Neuron (in vitro differentiated cells): Measurements from ENCODE around the gene NAA10.

Experiments used
- H2AFZ ChIP-seq: one replicate; pipeline ENCODE4 v1.6.1; 2013; ENCODE audit warnings: low read depth, mild to moderate bottlenecking, inconsistent platforms, low read length, moderate library complexity
- H3K27me3 ChIP-seq: one replicate; pipeline ENCODE4 v1.6.1; 2013; ENCODE audit warnings: low read length; ENCODE audit not compliant: insufficient read depth
- H3K36me3 ChIP-seq: one replicate; pipeline ENCODE4 v1.6.1; 2013; ENCODE audit warnings: low read length; ENCODE audit not compliant: insufficient read depth
- H3K4me1 ChIP-seq: one replicate; pipeline ENCODE4 v1.6.1; 2013; ENCODE audit warnings: low read length; ENCODE audit not compliant: insufficient read depth
- H3K4me3 ChIP-seq: 2 replicates; pipeline ENCODE4 v1.5.1; 2013; ENCODE audit warnings: mild to moderate bottlenecking, low read length, moderate library complexity
- H3K9me3 ChIP-seq: one replicate; pipeline ENCODE4 v1.6.1; 2013; ENCODE audit warnings: low read length

The NAA10 gene

DNA sequence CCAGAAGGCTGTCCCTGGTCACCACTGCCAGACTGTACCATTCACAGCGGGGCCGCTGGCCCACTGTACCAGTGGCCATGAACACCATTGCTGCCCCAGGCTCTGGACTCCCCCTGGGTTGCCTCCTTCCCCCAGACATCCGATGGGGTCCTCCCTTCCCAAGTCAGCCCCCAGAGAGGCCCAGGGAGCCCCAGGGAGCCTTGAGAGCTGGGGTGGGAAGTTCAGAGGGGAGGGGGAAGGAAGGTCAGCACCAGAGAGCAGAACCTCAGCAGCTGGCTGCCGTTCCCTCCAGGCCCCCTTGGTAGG, 8.3 kb downstream of the NAA10 start:
- no peak overlapping the region for H3K4me3 ChIP-seq
- H3K27me3 ChIP-seq = peaks cover 16% of the 10 kb centered on the region
- H3K36me3 ChIP-seq = peaks cover under 1% of the 10 kb centered on the region
- no peak overlapping the region for H2AFZ ChIP-seq
- peaks cover 18% of the 10 kb centered on the region for H3K4me1 ChIP-seq
- H3K9me3 ChIP-seq = no peaks in the 10 kb centered on the region

DNA sequence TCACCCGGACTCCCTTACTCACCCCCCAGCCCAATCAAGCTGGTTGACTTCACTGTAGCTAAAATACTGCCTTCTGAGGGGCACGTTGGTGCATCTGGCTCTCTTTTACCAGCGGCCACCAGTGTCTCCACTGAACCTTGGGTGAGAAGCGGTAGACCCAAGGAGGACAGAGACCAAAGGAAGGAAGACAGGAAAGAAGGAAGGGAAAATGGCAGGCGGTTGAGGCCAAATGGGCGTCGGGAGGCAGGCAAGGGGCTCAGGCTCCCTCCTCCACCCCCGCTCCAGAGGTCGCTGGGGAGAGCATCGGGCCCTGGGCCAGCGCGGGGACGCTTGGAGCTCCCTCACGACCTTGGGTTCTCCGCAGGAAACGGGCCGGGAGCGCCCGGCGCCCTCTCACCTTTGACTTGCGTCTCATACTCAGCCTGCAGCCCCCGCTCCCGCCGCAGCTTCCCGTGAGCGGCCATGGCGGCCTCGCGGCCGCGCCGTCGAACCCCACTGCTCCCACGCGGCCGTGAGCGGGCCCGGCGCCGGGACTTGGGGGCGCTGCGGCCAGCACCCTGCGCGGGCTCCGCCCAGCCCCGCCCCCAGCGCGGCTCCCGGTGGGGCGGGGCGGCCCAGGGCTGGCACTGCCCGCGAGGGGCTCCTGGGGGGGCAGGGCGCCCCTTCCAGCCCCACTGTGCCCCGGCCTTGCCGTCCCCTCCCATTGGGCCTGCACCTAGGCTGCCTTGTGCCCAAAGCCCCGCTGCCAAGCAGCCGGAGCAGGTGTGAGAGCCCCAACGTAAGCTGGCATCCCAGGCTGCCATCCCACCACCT, 8.9 kb downstream of the NAA10 start, which contains the start of gene ARHGAP4:
Gene ARHGAP4 (minus strand): TSS at position 526 of the 813 bp plus-strand sequence. CDS start 62 bp downstream, at position 464.
- Histone ChIP-seq H3K27me3 (peaks cover 11% of the 10 kb centered on the region), H3K9me3 (no peaks in the 10 kb centered on the region), H3K36me3 (no peaks in the 10 kb centered on the region), H2AFZ (no peak within 1 kb of the TSS), H3K4me3 (peak within 1 kb of the TSS; percentile 67), H3K4me1 (peaks cover 20% of the 10 kb centered on the region)

DNA sequence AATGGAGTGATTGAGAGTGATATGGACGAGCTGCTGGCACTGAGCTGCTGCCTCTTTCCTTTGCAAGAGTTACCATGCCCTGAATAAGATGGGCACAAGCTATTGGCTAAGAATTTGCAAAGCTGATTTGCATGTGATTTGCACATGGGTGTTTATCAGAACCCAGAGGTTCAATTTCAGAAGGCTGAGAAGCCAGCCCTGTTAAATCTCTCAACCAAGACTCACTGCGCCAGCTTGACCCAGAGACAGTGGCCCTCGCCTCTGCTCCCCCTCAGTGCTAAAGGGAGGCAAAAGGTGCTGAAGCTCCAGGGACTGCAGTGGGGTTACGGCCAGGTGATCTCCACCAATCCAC, 9.5 kb downstream of the NAA10 start:
- peaks cover 20% of the 10 kb centered on the region for H3K4me1 ChIP-seq
- H2AFZ ChIP-seq = no peak overlapping the region
- H3K9me3 ChIP-seq = no peaks in the 10 kb centered on the region
- no peaks in the 10 kb centered on the region for H3K36me3 ChIP-seq
- no peak overlapping the region for H3K4me3 ChIP-seq
- peaks cover 15% of the 10 kb centered on the region for H3K27me3 ChIP-seq

DNA sequence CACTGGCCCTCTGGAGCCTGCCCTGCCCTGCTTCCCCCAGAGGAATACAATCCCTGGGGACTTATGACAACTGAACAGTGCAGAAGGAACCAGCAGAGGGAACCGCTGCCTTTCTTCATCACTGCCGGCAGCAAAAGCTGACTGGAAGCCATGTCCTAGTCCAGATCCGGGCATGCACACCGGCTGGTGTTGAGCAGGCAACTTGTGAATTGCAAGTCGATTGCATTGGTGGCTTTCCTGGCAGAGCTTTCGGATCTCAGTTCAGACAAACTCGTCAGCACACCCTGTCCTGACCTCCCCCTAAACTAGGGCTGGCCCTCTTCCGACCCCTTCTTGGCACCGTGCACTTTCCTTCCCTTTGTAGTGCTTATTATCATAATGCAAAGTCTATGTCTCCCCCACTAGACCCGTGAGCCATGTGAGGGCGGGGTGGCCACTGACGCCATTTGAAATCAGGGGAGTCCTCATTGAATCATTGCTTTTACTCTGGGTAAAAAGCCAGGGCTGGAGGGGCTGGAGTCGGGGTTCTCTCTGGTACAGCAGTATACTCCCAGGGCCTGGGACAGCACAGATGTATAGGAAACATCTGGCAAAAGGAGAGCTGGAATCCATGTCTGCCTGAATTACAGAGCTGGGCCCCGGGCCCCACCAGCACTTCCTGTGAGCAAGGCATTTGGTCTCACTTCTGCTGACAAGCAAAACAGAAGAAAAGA, 10.5 kb downstream of the NAA10 start:
- Histone ChIP-seq H3K9me3 (no peaks in the 10 kb centered on the region), H3K27me3 (peaks cover 13% of the 10 kb centered on the region), H3K4me3 (no peak overlapping the region), H3K36me3 (no peaks in the 10 kb centered on the region), H3K4me1 (peaks cover 20% of the 10 kb centered on the region), H2AFZ (no peak overlapping the region)

DNA sequence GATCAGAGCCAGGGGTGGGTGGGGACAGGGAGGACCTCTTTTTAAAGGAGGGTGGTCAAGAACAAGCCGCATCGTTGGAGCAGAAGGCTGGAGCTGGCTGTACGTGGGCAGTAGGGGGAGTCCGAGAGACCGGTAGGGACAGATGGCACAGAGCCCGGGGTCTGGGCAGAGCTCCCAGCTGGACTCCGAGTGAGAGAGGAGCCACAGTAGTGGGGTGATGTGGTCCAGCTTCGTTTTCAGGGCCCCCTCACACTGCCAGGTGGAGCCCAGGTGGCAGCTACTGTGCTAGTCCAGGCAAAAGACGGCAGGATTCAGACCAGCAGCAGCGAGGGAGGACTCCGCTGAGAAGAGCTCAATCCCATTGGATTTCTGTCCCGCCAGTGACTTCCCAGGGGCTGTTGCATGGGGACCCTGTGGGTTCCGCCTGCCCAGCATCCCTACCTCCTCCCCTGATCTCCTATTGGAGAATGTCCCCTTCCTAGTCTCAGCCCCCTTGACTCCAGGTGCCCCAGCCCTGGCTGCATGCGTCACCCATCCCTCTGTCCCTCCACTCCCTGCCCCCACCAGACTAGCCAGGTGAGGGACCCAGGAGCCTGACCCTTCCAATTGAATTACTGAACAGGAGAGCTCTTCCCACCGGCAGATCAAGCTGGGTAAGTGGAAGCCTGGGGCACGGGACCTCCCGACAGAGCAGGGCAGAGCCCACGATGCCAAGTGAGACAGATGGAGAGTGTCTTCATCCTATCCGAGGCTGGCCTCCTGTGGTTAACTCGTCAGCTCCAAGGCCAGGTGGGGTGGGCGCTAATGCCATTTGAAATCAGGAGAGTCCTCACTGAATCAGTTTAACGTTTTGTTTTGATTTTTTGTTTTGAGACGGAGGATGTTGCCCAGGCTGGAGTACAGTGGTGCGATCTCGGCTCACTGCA, 11.6 kb downstream of the NAA10 start:
- no peak overlapping the region for H2AFZ ChIP-seq
- peaks cover 17% of the 10 kb centered on the region for H3K4me1 ChIP-seq
- peaks cover 15% of the 10 kb centered on the region for H3K27me3 ChIP-seq
- no peaks in the 10 kb centered on the region for H3K36me3 ChIP-seq
- no peak overlapping the region for H3K4me3 ChIP-seq
- H3K9me3 ChIP-seq = no peaks in the 10 kb centered on the region

DNA sequence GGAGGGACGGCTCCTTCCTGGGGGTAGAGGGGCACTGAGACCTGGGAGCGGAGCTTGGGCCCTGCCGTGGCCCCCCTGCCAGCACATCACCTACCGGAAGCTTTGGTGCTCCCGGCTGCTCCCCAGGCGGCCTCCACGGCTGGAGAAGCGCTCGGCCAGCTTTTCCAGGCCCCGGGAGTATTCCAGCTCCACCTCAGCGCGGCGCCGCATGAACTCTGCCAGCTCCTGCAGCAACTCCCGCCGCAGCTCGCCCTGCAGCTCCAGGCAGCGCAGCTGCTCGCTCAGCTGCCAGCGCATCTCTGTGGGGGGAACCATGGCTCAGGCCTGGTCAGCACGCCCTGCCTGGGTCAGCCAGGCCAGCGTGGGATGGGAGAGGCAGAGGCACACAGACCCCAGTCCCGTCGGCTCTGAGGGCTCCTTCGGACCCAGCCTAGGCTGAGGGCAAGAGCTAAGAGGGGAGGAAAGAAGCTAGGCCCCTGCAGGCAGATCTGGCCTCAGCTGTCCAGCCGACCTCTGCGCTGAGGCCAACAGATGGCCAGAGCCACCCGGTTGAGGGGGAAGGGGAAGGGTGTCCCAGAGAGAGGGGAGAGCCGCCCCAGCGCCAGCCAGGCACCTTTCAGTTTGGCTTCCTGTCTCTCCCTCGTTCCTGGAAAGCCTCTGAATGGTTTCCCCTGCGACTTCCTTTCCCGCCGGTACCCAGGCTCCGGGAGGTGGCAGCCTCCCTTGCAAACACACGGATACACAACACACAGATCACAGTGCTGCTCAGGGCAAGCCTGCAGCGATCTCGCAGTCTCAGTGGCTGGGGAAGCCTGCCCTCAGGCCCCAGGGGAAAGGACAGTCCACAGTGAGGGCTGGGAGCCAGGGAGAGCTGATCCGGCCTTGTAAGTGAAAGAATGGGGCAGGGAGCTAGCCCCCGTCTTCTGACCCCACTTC, 13.1 kb downstream of the NAA10 start:
- no peaks in the 10 kb centered on the region for H3K9me3 ChIP-seq
- H3K36me3 ChIP-seq = no peaks in the 10 kb centered on the region
- no peak overlapping the region for H2AFZ ChIP-seq
- H3K4me1 ChIP-seq = peaks cover 13% of the 10 kb centered on the region
- no peak overlapping the region for H3K4me3 ChIP-seq
- H3K27me3 ChIP-seq = peaks cover 15% of the 10 kb centered on the region

DNA sequence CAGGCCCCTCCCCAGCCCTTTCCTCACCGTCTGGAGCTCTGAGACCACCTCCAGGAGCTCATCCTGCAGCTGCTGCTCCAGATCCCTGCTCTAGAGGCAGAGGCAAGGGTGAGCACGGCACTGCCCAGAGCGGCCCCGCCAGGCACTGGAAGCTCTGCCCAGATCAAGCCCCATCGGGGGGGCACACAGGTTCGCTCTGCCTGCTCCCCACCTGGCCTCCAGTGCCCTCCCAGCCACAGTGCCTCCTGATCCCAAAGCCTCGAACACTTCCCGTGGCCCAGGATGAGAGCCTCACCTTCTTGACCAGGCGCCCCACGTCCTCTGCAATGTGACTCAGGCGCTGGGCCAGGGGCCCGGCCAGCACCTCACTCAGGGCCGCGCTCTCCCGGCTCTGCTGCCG, 13.8 kb downstream of the NAA10 start:
- Histone ChIP-seq H3K9me3 (no peaks in the 10 kb centered on the region), H3K27me3 (peaks cover 17% of the 10 kb centered on the region)

DNA sequence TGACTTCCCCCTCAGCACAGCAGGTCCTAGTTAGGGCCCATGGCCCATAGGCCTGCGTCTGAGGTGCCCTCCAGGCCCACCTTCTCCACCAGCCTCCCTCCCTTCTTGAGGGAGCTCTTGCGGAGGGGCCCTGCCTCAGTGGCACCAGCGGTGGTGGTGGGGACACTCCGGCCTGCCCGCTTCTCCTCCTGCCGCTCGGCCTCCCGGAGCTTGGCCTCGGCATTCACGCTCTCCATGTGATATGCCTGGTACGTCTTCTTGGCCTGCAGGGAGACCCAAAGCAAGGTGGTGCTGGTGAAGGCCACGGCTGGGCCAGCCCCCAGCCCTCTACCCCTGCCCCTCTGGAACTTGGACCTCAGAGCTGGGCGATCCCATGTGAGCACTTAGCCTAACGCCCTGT, 14.3 kb downstream of the NAA10 start:
- Histone ChIP-seq H3K4me1 (peaks cover 10% of the 10 kb centered on the region), H2AFZ (no peak overlapping the region), H3K9me3 (no peaks in the 10 kb centered on the region), H3K36me3 (no peaks in the 10 kb centered on the region), H3K4me3 (no peak overlapping the region), H3K27me3 (peaks cover 21% of the 10 kb centered on the region)

More for the DNA sequence above, 13.8 kb downstream of the NAA10 start:
- no peak overlapping the region for H3K4me3 ChIP-seq
- H3K36me3 ChIP-seq = no peaks in the 10 kb centered on the region
- no peak overlapping the region for H2AFZ ChIP-seq
- peaks cover 10% of the 10 kb centered on the region for H3K4me1 ChIP-seq

DNA sequence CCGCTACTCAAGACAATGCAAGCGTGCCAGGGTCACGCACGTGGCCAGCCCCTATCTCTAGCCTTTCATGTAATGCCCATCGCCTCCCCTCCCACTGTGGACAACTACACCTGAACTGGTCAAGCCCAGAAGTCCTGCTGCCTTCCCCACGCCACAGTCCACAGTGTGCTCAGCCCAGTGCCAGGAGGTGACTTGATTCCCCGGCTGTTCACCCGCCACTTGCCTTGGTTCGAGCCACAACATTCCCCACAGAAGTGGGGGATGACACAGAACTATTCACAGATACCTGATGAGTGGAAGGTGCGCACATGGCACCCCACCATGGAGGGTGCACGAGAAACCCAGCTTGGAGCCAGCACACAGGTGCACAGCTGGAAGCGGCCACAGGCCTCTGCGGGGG, 15.6 kb downstream of the NAA10 start:
- H3K36me3 ChIP-seq = no peaks in the 10 kb centered on the region
- peaks cover 10% of the 10 kb centered on the region for H3K4me1 ChIP-seq
- no peak overlapping the region for H3K4me3 ChIP-seq
- peaks cover 19% of the 10 kb centered on the region for H3K27me3 ChIP-seq
- H3K9me3 ChIP-seq = no peaks in the 10 kb centered on the region
- H2AFZ ChIP-seq = no peak overlapping the region

DNA sequence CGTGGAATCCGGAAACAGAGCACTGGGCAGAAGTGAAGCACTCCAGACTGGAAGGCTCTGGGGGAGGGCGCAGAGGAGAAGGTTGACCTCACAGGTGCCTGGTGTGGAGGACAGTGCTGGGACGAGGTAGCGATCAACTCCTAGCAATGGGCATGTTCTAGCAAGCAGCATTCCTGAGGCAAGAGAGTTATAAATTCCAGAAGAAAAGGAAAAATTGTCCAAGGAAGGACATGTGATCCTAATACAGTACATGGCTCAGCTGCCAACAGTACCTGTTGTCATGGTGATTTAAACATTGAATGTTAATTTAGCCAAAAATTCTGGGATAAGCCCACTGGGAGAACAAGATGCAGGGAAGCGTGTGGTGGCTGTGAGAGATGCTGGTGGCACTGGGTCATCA, 17.0 kb downstream of the NAA10 start:
- Histone ChIP-seq H3K4me3 (no peak overlapping the region), H2AFZ (no peak overlapping the region), H3K9me3 (no peaks in the 10 kb centered on the region), H3K4me1 (peaks cover 10% of the 10 kb centered on the region), H3K27me3 (peaks cover 22% of the 10 kb centered on the region), H3K36me3 (no peaks in the 10 kb centered on the region)

DNA sequence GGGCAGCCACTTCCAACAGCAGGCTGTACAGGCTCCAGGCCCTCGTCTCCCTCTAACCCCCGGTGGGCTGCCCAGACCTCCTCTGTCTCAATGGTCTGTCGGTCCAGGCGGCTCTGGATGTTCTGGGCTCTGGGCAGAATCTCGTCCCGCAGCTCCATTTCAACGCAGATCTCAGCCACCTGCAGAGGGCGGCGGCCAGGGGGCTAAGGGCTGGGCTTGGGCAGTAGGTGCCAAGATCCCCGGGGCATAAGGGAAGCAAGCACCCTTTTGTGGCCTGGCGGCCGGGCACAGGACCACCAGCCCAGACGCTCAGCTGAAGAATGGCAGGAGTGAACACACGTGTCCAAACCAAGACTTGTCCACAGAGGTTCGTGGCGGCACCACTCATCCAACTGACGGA, 21.1 kb downstream of the NAA10 start:
- Histone ChIP-seq H3K36me3 (no peaks in the 10 kb centered on the region), H3K4me1 (no peaks in the 10 kb centered on the region), H3K9me3 (no peaks in the 10 kb centered on the region)

DNA sequence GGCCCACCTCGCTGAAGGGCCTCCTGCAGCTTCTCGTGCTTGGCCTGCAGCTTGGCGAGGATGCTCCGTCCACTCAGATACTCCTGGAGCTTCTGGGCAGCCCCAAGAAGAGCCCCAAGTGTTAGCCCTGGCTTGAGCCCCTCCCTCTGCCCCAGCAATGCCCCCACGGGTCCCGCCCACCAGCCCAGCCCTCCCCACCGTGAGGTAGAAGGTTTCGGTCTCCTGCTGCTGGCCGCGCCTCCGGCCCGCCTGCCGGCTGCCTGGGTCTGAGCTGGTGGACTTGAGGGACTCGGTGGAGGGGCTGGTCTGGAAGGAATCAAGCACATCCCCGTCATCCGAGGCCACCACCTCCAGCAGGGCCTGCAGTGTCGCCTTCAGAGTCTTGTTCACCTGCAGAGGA, 21.6 kb downstream of the NAA10 start:
- no peak overlapping the region for H3K4me3 ChIP-seq
- H3K36me3 ChIP-seq = no peaks in the 10 kb centered on the region
- H2AFZ ChIP-seq = no peak overlapping the region
- H3K9me3 ChIP-seq = no peaks in the 10 kb centered on the region
- H3K4me1 ChIP-seq = no peaks in the 10 kb centered on the region
- peaks cover 12% of the 10 kb centered on the region for H3K27me3 ChIP-seq

More for the DNA sequence above, 21.1 kb downstream of the NAA10 start:
- no peak overlapping the region for H3K4me3 ChIP-seq
- H2AFZ ChIP-seq = no peak overlapping the region
- H3K27me3 ChIP-seq = peaks cover 12% of the 10 kb centered on the region
